Activated CD8-positive, alpha-beta memory T cell treated with anti-CD3 and anti-CD28 coated beads for 24 hours (primary cell): Measurements from ENCODE around the gene SDHB.
A peak's percentile ranks its signal among the peaks of the same experiment; 100 is the strongest.

Experiments used
- DNase-seq: peaks from one replicate; pipeline ENCODE4 v3.0.0-alpha.2; 2020

The SDHB gene

DNA sequence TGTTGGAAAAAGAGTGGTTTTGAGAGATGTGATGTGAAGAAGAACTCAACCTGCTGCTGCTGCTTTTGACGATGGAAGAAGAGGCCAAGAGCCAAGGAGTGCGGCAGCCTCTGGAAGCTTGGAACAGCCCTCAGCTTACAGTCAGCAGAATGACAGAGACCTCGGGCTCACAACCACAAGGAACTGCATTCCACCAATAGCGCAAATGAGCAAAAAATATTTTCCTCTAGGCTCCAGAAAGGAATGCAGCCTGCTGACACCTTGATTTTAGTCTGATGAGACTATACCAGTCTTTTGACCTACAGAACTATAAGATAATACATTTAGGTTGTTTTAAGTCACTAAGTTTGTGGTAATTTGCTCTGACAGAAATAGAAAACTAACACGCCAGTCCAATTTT is 10.2 kb downstream of the SDHB start:
- DNase-seq: no peak

DNA sequence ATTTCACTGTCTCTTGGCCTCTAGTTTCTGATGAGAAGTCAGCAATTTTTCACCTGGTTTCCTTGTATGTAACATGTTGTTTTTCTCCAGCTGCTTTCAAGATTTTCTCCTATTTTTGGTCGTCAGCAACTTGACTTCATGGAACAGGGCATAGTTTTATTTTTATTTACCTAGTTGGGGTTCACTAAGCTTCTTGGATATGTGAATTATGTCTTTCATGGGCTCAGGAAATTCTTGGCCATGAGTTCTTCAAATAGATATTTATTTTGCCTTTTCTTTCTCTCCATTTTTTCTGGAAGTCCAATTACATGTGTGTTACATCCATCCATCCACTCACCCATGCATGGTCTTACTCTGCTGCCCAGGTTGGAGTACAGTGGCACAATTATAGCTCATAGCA is 13.7 kb downstream of the SDHB start:
- no peak for DNase-seq

DNA sequence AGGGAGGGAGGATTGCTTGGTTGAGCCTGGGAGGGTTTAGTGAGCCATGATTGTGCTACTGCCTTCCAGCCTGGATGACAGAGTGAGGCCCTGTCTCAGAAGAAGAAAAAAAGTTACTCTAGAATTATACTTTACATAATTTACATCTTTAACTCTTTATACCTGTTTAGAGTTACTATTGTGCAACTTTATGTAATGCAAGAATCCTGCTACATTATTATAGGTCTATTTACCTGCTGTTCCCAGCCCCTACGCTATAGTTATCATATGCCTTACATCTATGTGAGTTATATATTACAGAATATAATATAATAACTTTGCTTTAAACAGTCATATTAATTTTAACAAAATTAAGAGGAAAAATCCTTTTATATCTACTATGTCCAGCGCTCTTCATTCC is 14.3 kb downstream of the SDHB start:
- no peak for DNase-seq

DNA sequence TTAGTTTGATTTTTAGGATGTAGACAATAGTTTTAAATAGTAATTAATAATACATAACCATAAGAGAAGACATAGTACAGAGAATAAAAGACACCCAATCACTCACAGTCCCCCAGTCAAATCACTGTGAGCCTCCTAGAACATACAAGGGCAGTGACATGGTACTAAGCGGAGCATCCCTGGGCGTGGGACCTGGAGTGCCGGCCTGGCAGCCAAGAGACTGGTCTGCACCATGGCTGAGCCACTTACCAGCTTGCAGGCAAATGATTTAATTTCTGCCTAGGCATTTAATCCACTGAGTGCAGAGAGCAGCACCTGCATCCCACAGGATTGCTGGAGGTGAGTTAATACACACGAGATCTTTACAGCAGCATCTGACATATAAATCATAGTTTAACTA is 20.4 kb downstream of the SDHB start:
- DNase-seq: no peak

DNA sequence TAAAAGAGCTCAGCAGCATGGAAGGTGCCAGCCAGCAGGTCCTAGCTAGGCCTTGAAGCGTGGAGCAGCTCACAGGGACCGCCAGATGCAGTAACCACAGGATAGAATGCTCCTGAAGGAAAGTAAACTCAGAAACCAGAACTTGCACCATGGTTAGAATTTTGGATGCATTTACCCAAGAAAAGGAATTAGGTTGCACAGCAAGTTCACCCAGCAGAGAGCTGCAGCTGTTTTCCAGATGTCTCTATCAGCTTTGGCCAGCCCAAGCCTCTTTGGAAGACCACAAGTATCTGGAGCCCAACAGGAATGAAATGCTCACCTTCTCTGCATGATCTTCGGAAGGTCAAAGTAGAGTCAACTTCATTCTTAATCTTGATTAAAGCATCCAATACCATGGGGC is 21.1 kb downstream of the SDHB start:
- no peak for DNase-seq

DNA sequence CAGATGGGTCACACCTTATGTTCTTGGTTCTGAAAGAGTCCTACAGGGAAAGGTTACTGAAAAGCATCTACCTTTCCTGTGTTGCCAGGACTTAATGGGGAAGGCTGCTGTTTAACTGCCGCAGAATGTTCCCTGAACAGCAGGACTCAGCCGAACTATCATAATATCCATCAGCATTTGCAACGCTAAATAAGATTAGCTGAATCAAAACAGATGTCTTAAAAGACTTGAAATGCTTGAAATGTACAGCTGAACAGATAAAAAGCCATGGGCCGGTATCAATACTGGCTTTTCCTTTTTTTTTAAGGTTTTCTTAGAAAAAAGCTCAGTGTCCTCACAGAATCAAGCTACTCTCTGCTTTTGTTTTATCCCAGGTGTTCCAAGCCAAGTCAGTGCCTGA is 22.4 kb downstream of the SDHB start:
- no peak for DNase-seq

DNA sequence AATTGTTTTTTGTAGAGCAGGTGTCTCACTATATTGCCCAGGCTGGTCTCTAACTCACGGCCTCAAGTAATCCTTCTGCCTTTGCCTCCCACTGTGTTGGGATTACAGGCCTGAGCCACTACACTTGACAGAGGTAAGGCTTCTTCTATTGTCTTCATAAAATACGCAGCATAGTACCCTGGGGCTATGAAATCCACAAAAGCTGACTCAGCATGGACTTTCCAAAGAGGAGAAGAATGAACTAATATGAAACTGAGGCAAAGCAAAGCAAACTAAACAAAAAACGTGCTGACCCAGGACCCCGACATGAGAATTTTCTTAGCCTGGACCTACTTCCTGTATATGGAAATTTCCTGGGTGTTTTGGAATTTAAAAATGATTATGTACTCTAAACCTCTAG is 23.6 kb downstream of the SDHB start:
- DNase-seq: no peak

DNA sequence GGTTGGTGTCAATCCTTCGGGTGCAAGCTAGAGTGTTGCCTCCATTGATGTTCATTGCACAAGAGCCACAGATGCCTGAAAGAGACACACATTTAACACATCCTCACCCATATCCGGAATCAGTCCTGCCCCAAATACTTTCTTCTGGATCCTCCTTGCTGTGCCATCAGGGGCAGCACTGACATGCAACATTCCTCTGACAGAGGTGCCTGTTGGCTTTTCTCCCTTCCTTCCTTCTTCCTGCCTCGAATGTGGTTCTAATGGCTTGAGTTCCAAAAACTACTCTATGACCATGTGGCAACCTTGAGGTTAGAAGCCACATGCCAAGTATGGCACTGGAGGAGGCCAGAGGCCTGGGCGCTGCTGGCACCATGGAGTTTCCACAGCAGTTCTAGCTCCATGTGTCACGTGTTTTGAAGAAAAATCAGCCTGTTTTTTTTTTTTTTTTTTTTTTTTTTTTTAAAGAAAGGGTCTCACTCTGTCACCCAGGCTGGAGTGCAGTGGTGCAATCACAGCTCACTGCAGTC is 25.1 kb downstream of the SDHB start:
- no peak for DNase-seq

DNA sequence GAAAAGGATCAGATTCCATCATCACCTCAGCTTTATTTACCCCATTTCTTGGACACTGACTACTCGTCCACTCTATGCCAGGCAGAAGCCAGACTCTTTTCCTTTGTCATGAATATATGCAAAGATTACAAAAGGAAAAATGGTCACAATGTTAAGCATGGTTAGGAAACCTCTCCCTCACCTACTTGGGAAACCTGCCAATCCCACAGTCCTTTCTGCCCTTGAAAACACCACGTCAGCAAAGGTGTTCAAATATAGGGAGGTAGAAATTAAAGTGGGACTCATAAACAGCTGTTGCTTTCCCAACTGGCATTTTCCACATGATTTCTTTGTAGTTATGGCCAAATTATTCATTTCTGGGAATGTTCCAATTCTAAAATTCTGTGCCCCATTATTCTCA is 25.9 kb downstream of the SDHB start:
- no peak for DNase-seq

DNA sequence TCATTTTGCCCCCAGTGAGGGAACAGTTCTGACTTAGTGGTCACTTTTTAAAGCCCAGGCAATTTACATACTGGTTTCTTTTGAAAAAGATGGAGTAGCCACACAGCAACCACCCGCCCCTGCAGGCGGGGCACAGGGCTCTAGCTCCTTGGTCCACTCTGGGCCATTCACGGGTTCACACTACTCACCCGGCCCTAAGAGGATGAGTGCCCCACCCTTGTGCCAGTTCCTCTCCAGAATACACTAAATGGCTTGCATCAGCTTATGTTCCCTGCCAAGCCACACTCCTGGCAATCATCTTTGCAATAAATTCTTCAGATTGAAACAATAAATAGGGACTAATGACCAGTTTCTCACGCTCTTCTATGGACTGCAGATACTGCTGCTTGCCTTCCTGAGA is 26.4 kb downstream of the SDHB start:
- DNase-seq: no peak

DNA sequence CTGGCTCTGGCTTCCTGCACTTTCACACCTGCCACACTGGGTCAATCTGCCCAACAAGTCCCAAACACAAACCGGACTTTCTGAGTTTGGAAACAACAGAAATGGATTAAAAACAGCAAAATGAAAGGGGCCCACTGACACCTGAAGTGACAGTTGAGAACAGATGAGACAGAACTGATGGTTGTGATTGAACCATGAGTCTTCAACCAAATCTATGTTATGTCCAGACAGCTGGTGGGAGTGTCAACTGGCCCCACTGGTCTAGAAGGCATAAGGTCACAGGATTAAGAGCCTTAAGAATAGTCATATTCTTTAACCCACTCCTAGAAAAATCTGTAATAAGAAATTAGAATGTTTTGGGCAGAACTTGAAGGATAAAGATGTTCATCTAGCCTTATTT is 29.1 kb downstream of the SDHB start:
- DNase-seq: no peak

DNA sequence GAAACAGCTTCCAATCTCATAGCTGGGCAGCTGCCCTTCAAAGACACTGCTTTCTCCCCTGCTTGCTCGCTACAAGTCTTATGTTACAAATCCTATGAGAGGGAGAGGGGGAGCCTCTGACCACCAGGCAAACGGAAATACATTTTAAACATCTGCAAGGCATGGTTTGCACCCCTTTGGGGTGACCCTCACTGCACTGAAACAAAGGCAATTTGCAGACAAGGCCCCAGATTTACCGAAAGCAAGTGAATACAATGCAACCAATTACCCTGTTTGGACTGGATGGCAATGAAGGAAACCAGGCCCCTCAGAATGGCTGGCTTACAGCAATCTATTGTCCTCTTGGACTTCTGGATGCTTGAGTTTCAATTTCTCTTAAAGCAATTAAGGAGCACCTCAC is 30.3 kb downstream of the SDHB start:
- no peak for DNase-seq

DNA sequence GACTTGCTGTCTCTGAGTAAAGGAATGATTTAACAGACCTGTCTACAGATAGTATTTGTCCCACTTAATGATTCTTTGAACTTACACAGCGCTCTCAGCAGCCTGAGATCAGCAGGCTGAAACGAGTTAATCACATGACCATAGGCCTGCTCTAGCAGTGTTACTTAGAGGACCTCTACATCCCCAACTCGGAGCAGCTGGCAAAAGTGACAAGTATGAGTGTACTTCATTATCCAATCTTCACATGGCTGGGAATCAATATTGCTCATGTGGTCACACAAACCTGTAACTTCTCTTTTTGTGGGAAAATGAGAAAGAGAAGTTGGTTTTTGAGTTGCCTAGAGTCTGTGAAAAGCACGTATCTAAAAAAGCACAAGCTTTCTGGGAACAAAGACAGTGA is 30.7 kb downstream of the SDHB start:
- no peak for DNase-seq

DNA sequence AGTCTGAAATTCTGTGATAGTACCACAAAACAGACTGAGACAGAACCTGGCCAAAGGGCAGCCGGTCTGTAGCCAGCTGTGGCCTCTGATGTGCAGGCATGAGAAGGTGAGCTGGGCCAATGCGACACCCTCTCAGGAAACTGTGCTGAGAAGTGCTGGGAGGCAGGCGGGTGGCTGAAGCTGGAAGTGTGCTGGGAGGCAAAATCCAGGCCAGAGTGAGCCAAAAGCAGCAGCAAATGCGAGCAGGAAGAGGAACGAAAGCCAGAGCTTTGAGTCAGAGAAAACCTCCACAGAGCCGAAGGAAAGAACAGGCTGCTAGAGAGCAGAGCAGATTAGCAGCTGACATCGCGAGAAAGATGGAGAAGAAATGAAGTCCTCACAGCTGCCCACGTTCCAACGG is 31.9 kb downstream of the SDHB start:
- no peak for DNase-seq

DNA sequence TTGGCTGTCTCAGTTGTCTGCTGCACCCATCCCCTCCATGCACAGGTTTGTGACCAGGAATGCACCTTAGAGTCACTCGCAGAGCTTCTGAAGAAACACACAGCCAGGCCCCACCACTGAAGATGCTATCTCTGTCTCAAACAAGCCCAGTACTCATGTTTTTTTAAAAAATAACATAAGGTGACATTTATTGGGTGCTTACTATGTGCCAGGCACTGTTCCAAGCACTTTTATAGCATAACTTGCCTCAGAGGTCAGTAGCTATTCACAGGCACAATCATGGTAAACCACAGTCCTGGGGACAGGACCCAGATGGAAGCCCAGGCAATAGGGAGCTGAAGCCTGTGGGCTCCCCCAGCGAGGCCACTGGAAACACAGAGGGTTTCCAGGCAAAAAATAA is 33.3 kb downstream of the SDHB start:
- DNase-seq: no peak

DNA sequence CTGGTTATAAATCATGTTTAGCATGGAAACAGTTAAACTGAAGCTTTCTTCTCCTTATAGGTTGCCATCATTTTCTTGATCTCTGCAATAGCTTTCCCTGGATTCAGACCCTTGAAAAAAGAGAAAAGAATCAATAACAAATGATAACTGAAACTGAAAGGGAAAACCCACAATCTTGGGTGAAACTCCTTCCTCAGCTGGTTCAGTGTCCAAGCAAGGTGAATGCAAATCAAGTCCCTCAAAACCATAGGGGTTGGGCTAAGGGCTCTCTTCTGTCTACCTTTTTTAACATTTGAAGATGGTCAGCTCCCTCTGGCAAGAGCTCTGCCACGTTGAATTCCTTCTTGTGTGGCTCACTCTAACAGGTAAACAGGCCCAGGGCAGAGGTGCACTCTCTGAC is 35.0 kb downstream of the SDHB start:
- no peak for DNase-seq

DNA sequence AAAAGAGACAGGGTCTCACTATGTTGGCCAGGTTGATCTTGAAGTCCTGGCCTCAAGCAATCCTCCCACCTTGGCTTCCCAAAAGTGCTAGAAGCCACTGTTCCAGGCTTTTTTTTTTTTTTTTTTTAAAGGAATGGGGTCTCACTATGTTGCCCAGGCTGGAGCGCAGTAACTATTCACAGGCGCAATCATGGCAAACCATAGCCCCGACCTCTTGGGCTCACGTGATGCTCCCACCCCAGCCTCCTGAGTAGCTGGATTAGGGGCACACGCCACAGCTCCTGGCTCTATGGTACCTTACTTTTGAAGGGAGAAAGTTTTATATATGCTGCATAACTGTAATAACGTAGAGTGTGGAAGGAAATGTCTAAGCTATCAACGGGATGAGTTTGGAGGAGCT is 36.4 kb downstream of the SDHB start:
- no peak for DNase-seq

DNA sequence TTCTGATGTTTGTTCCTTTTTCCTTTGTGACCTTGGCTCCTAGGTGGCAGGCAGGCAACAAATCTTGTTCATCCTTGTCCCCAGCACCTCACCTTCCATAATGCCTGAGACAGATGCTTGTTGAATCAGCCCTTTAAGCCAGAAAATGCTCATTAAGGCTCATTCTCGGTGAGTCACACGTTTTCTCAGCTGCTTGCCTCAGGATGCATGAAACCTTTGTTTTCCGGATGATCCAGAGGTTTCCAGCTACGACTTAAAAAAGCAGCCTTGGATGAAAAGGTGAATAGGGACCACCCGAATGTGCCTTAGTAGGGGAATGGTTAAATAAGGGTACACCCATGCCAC is 37.5 kb downstream of the SDHB start:
- DNase-seq: no peak

DNA sequence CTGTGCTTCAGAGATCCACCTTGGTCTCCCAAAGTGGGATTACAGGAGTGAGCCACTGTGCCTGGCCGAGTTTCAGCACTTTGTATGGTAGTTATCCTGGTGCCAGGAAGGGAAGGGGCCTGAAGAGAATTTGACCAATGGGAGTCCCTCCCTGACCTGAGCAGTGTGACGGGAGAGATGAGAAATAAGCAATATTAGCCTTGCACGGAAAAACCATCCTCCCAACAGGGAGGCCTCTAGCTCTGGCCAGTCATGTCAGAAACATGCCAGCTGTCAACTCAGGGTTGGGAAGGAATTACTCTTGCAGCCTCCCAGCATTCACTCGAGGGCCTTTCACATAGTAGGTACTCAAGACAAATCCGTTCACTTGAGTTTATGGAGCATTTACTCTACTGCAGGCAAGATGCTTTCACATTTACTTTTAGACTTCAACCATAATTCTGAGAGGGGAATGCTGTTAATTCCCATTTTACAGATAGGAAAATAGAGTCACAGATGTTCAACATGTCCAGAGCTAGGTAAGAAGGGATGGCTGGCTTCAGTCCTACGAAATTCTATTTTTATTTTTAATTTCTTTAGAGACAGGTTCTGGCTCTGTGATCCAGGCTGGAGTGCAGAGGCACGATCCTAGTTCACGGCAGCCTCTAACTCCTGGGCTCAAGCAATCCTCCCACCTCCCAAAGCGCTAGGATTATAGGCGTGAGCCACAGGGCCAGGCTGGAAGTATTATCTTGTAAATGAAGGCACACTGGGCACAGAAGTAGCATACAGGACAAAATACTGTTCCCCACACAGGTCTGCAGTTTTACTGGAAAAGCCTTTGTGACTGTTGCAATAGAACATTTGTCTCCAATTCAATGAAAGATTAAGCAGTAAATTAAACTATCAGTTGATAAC is 38.9 kb downstream of the SDHB start:
- no peak for DNase-seq

DNA sequence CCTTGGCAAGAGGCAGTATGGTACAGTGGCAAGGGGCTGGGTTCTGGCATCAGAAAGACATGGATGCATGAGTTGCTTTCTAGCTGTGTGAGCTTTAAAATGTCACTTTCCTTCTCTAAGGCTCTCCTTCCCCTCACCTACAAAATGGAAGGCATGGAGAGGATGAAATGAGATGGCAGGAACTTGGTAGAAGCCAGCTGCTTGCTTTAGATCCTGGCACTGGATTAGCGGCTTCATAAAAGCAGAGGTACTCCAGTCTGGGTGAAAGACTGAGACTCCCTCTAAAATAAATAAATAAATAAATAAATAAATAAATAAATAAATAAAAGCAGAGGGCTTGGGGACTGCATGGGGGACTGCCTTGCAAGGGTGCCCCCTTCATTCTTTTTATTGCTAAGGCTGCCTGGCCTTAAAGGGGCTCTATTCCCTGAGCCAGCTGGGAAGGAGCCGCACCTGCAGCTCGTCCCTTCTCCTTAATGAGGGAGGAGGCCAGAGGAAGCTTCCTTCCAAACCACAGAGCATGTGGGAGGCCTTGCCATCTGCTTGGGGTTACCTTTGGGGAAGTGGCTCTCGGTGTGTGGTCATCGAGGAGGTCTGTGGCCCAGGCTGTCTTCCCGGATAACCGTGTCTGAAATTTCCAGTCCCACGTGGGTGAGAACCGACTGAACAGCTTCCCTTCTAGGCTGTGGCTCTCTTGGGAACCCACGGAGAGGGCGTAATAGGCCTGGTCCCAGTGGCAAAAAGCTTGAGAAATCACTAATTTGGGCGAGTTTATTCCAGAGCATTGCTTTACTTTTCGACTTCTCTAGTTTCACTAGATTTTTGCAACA is 40.1 kb downstream of the SDHB start:
- DNase-seq: no peak

DNA sequence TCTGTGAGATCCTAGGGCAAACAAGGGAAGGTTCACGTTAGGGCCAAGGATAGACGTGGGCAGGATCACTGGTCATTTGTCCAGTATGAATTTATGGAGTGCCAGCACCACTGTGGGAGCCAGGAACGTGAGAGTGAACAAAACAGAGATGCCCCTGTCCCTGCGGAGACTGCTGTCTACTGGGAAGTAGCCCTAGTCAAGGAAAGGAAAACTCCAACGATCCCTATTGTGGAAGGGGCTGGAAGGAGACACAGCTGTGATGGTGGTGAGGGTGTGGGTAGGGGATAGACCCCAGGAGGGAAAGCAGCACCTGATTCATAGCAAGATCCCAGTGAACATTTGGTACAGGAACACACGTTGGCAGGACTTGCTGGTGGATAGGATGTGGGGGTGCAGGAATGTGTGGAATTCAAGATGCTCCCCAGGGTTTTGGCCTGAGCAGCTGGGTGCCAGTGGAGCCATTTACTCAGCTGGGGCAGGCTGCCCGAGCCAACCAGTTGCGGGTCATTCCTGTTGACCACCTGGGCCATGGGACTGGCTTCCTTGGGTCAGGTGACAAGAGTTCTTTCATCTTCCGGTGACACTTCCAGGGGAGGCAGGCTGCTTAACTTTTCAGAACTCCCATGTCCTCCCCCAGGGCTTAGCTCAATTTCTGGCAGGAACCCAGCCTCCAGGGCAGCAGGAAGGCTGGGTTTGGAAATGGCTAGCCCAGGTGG is 40.9 kb downstream of the SDHB start:
- no peak for DNase-seq

DNA sequence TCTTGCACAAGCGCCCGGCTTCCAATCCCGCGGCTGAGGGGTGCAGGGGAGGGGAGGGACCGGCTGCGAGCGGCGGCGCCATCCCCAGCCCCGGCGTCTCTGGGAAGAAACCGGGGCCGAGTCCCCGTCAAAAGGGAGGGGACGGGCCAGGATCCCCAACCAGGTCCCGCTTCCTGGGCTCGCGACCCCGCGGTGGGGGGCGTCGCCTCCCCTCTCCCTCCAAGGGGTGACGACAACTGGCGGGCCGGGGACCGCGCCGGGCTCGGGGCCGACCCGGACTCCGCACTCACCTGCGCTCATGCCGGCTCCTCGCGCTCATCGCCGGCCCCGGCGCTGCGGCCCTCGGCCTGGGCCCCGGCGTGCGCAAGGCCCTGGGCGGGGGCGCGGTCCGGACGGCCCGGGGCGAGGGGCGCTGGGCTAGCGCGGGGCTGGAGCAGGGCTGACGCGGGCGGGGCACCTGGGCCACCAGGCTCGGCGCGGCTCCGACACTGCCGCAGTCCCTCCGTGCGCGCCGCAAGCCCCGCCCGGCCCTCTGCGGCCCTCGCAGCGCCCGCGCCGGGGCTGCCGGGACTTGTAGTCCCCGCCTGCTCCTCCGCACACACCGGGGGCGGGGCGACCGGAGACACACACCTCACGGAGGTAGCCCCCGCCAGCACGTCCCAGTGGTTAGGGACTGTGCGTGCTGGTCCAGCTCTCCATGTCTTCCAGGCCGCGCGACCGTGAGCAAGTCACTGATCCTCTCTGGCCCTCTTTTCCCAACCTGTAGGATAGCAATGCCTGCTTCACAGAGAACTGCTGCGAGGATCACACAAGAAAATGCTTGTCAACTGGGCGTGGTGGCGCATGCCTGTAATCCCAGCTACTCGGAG is 42.2 kb downstream of the SDHB start, which contains the start of gene ATP13A2:
ATP13A2 (minus strand) TSS at position 490 of the 869 bp plus-strand sequence; CDS start at position 300, 190 bp downstream.
- peak; percentile 91 for DNase-seq
